Measurements from ENCODE around the gene RAPGEF4.

RAPGEF4 gene

GRCh38 chr2:172849519-172850217, 114.0 kb downstream of the RAPGEF4 start:
- Histone ChIP-seq H3K4me1 (ENCODE audit: control insufficient read depth in 5 of 5, insufficient read depth in 5 of 5, low read length in 5 of 5) (peaks cover 0 to 5% (median 4%) of the 10 kb centered on the region in 5 donors), H3K9ac (ENCODE audit: low read length in 5 of 5) (no peak overlapping the region), H3K27ac (ENCODE audit: low read depth, low read length) (no peak overlapping the region), H3K4me3 (ENCODE audit: low read depth in 1 of 5, low read length in 5 of 5) (no peak overlapping the region), H3K27me3 (ENCODE audit: control insufficient read depth in 5 of 5, insufficient read depth in 4 of 5, low read length in 5 of 5) (no peaks in the 10 kb centered on the region), H3K9me3 (ENCODE audit: control insufficient read depth in 5 of 5, low read length in 5 of 5) (peaks cover 0 to 13% (median 0%) of the 10 kb centered on the region in 5 donors), H3K36me3 (ENCODE audit: control insufficient read depth in 5 of 5, insufficient read depth in 5 of 5, low read length in 5 of 5) (peaks cover 0 to 1% (median 0%) of the 10 kb centered on the region in 5 donors)

- Histone ChIP-seq H3K9ac (ENCODE audit: low read length in 5 of 5) (no peak overlapping the region), H3K9me3 (ENCODE audit: control insufficient read depth in 5 of 5, low read length in 5 of 5) (peaks cover 0 to 16% (median 0%) of the 10 kb centered on the region in 5 donors), H3K4me3 (ENCODE audit: low read depth in 1 of 5, low read length in 5 of 5) (no peak overlapping the region), H3K4me1 (ENCODE audit: control insufficient read depth in 5 of 5, insufficient read depth in 5 of 5, low read length in 5 of 5) (peaks cover 0 to 9% (median 3%) of the 10 kb centered on the region in 5 donors), H3K27me3 (ENCODE audit: control insufficient read depth in 5 of 5, insufficient read depth in 4 of 5, low read length in 5 of 5) (no peaks in the 10 kb centered on the region), H3K36me3 (ENCODE audit: control insufficient read depth in 5 of 5, insufficient read depth in 5 of 5, low read length in 5 of 5) (peaks cover 0 to 5% (median 0%) of the 10 kb centered on the region in 5 donors), H3K27ac (ENCODE audit: low read depth, low read length) (no peak overlapping the region)
These were observed 119.9 kb downstream of the RAPGEF4 start for GRCh38 chr2:172855588-172855987.

GRCh38 chr2:172856606-172857005, 121.0 kb downstream of the RAPGEF4 start:
- Histone ChIP-seq H3K9ac (ENCODE audit: low read length in 5 of 5) (no peak overlapping the region), H3K4me3 (ENCODE audit: low read depth in 1 of 5, low read length in 5 of 5) (no peak overlapping the region), H3K36me3 (ENCODE audit: control insufficient read depth in 5 of 5, insufficient read depth in 5 of 5, low read length in 5 of 5) (peaks cover 0 to 5% (median 0%) of the 10 kb centered on the region in 5 donors), H3K27ac (ENCODE audit: low read depth, low read length) (no peak overlapping the region), H3K27me3 (ENCODE audit: control insufficient read depth in 5 of 5, insufficient read depth in 4 of 5, low read length in 5 of 5) (no peaks in the 10 kb centered on the region), H3K4me1 (ENCODE audit: control insufficient read depth in 5 of 5, insufficient read depth in 5 of 5, low read length in 5 of 5) (peaks cover 0 to 9% (median 3%) of the 10 kb centered on the region in 5 donors), H3K9me3 (ENCODE audit: control insufficient read depth in 5 of 5, low read length in 5 of 5) (peaks cover 0 to 12% (median 0%) of the 10 kb centered on the region in 5 donors)

GRCh38 chr2:172858473-172858745, 122.8 kb downstream of the RAPGEF4 start:
- Histone ChIP-seq H3K9ac (ENCODE audit: low read length in 5 of 5) (no peak overlapping the region), H3K9me3 (ENCODE audit: control insufficient read depth in 5 of 5, low read length in 5 of 5) (peaks cover 0 to 8% (median 0%) of the 10 kb centered on the region in 5 donors), H3K36me3 (ENCODE audit: control insufficient read depth in 5 of 5, insufficient read depth in 5 of 5, low read length in 5 of 5) (peaks cover 0 to 5% (median 0%) of the 10 kb centered on the region in 5 donors), H3K27me3 (ENCODE audit: control insufficient read depth in 5 of 5, insufficient read depth in 4 of 5, low read length in 5 of 5) (no peaks in the 10 kb centered on the region), H3K27ac (ENCODE audit: low read depth, low read length) (no peak overlapping the region), H3K4me1 (ENCODE audit: control insufficient read depth in 5 of 5, insufficient read depth in 5 of 5, low read length in 5 of 5) (peaks cover 0 to 23% (median 3%) of the 10 kb centered on the region in 5 donors), H3K4me3 (ENCODE audit: low read depth in 1 of 5, low read length in 5 of 5) (no peak overlapping the region)

GRCh38 chr2:172859581-172860335, 124.1 kb downstream of the RAPGEF4 start:
- Histone ChIP-seq H3K27ac (ENCODE audit: low read depth, low read length) (no peak overlapping the region), H3K9ac (ENCODE audit: low read length in 5 of 5) (peak overlapping the region in 1 of 5 donors; percentile 23), H3K36me3 (ENCODE audit: control insufficient read depth in 5 of 5, insufficient read depth in 5 of 5, low read length in 5 of 5) (peaks cover 0 to 3% (median 0%) of the 10 kb centered on the region in 5 donors), H3K4me1 (ENCODE audit: control insufficient read depth in 5 of 5, insufficient read depth in 5 of 5, low read length in 5 of 5) (peaks cover 0 to 25% (median 3%) of the 10 kb centered on the region in 5 donors), H3K27me3 (ENCODE audit: control insufficient read depth in 5 of 5, insufficient read depth in 4 of 5, low read length in 5 of 5) (no peaks in the 10 kb centered on the region), H3K4me3 (ENCODE audit: low read depth in 1 of 5, low read length in 5 of 5) (peak overlapping the region in 4 of 5 donors; percentile 7 to 45 (median 23)), H3K9me3 (ENCODE audit: control insufficient read depth in 5 of 5, low read length in 5 of 5) (peaks cover 0 to 2% (median 0%) of the 10 kb centered on the region in 5 donors)

- no peaks in the 10 kb centered on the region for H3K9me3 ChIP-seq (ENCODE audit: control insufficient read depth in 5 of 5, low read length in 5 of 5)
- H3K27ac ChIP-seq (ENCODE audit: low read depth, low read length), result no peak overlapping the region
- peak overlapping the region in 1 of 5 donors; percentile 23 for H3K9ac ChIP-seq (ENCODE audit: low read length in 5 of 5)
- peaks cover 0 to 25% (median 3%) of the 10 kb centered on the region in 5 donors for H3K4me1 ChIP-seq (ENCODE audit: control insufficient read depth in 5 of 5, insufficient read depth in 5 of 5, low read length in 5 of 5)
- H3K4me3 ChIP-seq (ENCODE audit: low read depth in 1 of 5, low read length in 5 of 5), result peak overlapping the region in 3 of 5 donors; percentile 16 to 45 (median 30)
- no peaks in the 10 kb centered on the region for H3K27me3 ChIP-seq (ENCODE audit: control insufficient read depth in 5 of 5, insufficient read depth in 4 of 5, low read length in 5 of 5)
- no peaks in the 10 kb centered on the region for H3K36me3 ChIP-seq (ENCODE audit: control insufficient read depth in 5 of 5, insufficient read depth in 5 of 5, low read length in 5 of 5)
These were observed 124.7 kb downstream of the RAPGEF4 start for GRCh38 chr2:172860336-172860707.

GRCh38 chr2:172861098-172861497, 125.5 kb downstream of the RAPGEF4 start:
- no peak overlapping the region for H3K4me3 ChIP-seq (ENCODE audit: low read depth in 1 of 5, low read length in 5 of 5)
- no peaks in the 10 kb centered on the region for H3K9me3 ChIP-seq (ENCODE audit: control insufficient read depth in 5 of 5, low read length in 5 of 5)
- no peaks in the 10 kb centered on the region for H3K27me3 ChIP-seq (ENCODE audit: control insufficient read depth in 5 of 5, insufficient read depth in 4 of 5, low read length in 5 of 5)
- peaks cover 0 to 25% (median 3%) of the 10 kb centered on the region in 5 donors for H3K4me1 ChIP-seq (ENCODE audit: control insufficient read depth in 5 of 5, insufficient read depth in 5 of 5, low read length in 5 of 5)
- no peaks in the 10 kb centered on the region for H3K36me3 ChIP-seq (ENCODE audit: control insufficient read depth in 5 of 5, insufficient read depth in 5 of 5, low read length in 5 of 5)
- no peak overlapping the region for H3K9ac ChIP-seq (ENCODE audit: low read length in 5 of 5)
- H3K27ac ChIP-seq (ENCODE audit: low read depth, low read length), result no peak overlapping the region

- H3K27me3 ChIP-seq (ENCODE audit: control insufficient read depth in 5 of 5, insufficient read depth in 4 of 5, low read length in 5 of 5), result no peaks in the 10 kb centered on the region
- no peaks in the 10 kb centered on the region for H3K9me3 ChIP-seq (ENCODE audit: control insufficient read depth in 5 of 5, low read length in 5 of 5)
- no peak overlapping the region for H3K4me3 ChIP-seq (ENCODE audit: low read depth in 1 of 5, low read length in 5 of 5)
- no peak overlapping the region for H3K27ac ChIP-seq (ENCODE audit: low read depth, low read length)
- H3K4me1 ChIP-seq (ENCODE audit: control insufficient read depth in 5 of 5, insufficient read depth in 5 of 5, low read length in 5 of 5), result peaks cover 0 to 25% (median 3%) of the 10 kb centered on the region in 5 donors
- H3K36me3 ChIP-seq (ENCODE audit: control insufficient read depth in 5 of 5, insufficient read depth in 5 of 5, low read length in 5 of 5), result no peaks in the 10 kb centered on the region
- no peak overlapping the region for H3K9ac ChIP-seq (ENCODE audit: low read length in 5 of 5)
These were observed 126.2 kb downstream of the RAPGEF4 start for GRCh38 chr2:172861656-172862476.

- Histone ChIP-seq H3K9me3 (ENCODE audit: control insufficient read depth in 5 of 5, low read length in 5 of 5) (no peaks in the 10 kb centered on the region), H3K27ac (ENCODE audit: low read depth, low read length) (no peak overlapping the region), H3K9ac (ENCODE audit: low read length in 5 of 5) (no peak overlapping the region), H3K4me1 (ENCODE audit: control insufficient read depth in 5 of 5, insufficient read depth in 5 of 5, low read length in 5 of 5) (peaks cover 0 to 25% (median 3%) of the 10 kb centered on the region in 5 donors), H3K27me3 (ENCODE audit: control insufficient read depth in 5 of 5, insufficient read depth in 4 of 5, low read length in 5 of 5) (no peaks in the 10 kb centered on the region), H3K36me3 (ENCODE audit: control insufficient read depth in 5 of 5, insufficient read depth in 5 of 5, low read length in 5 of 5) (no peaks in the 10 kb centered on the region), H3K4me3 (ENCODE audit: low read depth in 1 of 5, low read length in 5 of 5) (no peak overlapping the region)
These were observed 127.7 kb downstream of the RAPGEF4 start for GRCh38 chr2:172863341-172863740.
